Gastrocnemius medialis (tissue), 4 donors: ENCODE results near the gene TSSK6.

Source experiments
- CTCF ChIP-seq, 5 experiments: fragments of 450-650 bp in 3 of 5; fragments of 200-600 bp in 2 of 5; sonication (generic) in 2 of 5; IDR thresholded peaks in 4 of 5; conservative IDR thresholded peaks in 1 of 5; 1 replicate in 4 of 5; 2 replicates in 1 of 5; pipeline ENCODE4 v1.5.1; 2016 to 2019; ENCODE audit warnings: antibody characterized with exemption in 5 of 5, mild to moderate bottlenecking in 3 of 5, moderate library complexity in 3 of 5
- POLR2A ChIP-seq, 2 donors: fragments of 450-650 bp; IDR thresholded peaks; one replicate each; pipeline ENCODE4 v1.6.1; 2017; ENCODE audit warnings: antibody characterized with exemption in 2 of 2, mild to moderate bottlenecking in 2 of 2, moderate library complexity in 2 of 2

GRCh38 chr19:19487950-19488874, 27.1 kb downstream of the TSSK6 start:
- TF ChIP-seq CTCF (IDR thresholded peaks at IDR 0.05 in 4 of 5, conservative IDR thresholded peaks at IDR 0.05 in 1 of 5) (no peak), POLR2A (IDR thresholded peaks at IDR 0.05) (no peak)
